ENCODE measurements around the gene RPL36.
"Not testable (repeated sequence)": the region's sequence is repeated elsewhere in the genome, so short reads cannot be mapped to it uniquely, and the experiment has no call there.

RPL36 gene

GRCh38 chr19:5727453-5728050 lies 37.5 kb downstream of the RPL36 start:
- H3K4me3 ChIP-seq (replicated peaks in 1 of 2; ENCODE audit: low read depth in 2 of 2, low read length in 2 of 2), result no peak overlapping the region
- no peak for TF ChIP-seq CTCF (IDR thresholded peaks at IDR 0.05; ENCODE audit: low read depth, low read length)
- DNase-seq (ENCODE audit: low read depth in 2 of 2), result no peak

- not testable (repeated sequence) for H3K4me3 ChIP-seq (replicated peaks in 1 of 2; ENCODE audit: low read depth in 2 of 2, low read length in 2 of 2); DNase-seq (ENCODE audit: low read depth in 2 of 2)
These were observed 43.1 kb downstream of the RPL36 start for GRCh38 chr19:5733172-5733571.

GRCh38 chr19:5738423-5738822 lies 48.3 kb downstream of the RPL36 start:
- H3K4me3 ChIP-seq (replicated peaks in 1 of 2; ENCODE audit: low read depth in 2 of 2, low read length in 2 of 2), result no peak overlapping the region
- no peak for TF ChIP-seq CTCF (IDR thresholded peaks at IDR 0.05; ENCODE audit: low read depth, low read length)
- DNase-seq (ENCODE audit: low read depth in 2 of 2), result peak; percentile 2 to 37
